ENCODE results near the gene MYBPC3.

DNA sequence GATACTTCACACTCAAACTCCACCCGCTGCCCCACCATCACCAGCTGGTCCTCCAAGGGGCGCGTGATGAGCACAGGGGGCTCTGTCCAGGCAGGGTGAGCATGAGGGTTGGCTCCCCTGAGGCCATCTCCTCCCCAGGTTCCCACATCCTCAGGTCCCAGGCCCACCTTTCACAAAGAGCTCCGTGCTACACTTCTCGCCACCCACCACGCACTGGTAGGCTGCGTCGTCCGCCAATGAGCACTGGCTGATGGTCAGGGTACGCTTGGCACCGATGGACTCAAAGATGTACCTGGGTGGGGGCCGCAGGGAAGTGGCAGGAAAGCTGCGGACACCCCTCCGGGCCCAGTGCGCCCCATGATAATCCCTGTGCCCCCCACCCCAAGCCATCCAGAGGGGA, 9.6 kb downstream of the MYBPC3 start:
- TF ChIP-seq SIN3A (IDR thresholded peaks at IDR 0.05; ENCODE audit: borderline replicate concordance, insufficient read depth, low read length) (no peak), POLR2AphosphoS5 (IDR thresholded peaks at IDR 0.05; ENCODE audit: low read depth, low read length) (no peak), FOXP2 (optimal IDR thresholded peaks at IDR 0.05; ENCODE audit: borderline replicate concordance, extremely low read depth, extremely low read length, insufficient read depth) (no peak)
